HG03457 (cell line): ENCODE results near the gene MAK.
A peak's percentile ranks its signal among the peaks of the same experiment; 100 is the strongest.
"Not testable (repeated sequence)": the region's sequence is repeated elsewhere in the genome, so short reads cannot be mapped to it uniquely, and the experiment has no call there.

Experiments used
- ATAC-seq: cut with Tn5 transposase; IDR thresholded peaks from one replicate; pipeline ENCODE4 v1.9.1; 2021; ENCODE audit warnings: moderate number of reproducible peaks; ENCODE audit not compliant: unreplicated experiment

The MAK gene

GRCh38 chr6:10792101-10792500, 46.2 kb downstream of the MAK start:
- no peak for ATAC-seq

- no peak for ATAC-seq
These were observed 46.7 kb downstream of the MAK start for GRCh38 chr6:10791673-10792072.

GRCh38 chr6:10779076-10779475, 59.3 kb downstream of the MAK start:
- no peak for ATAC-seq

GRCh38 chr6:10778230-10778629, 60.1 kb downstream of the MAK start:
- ATAC-seq: no peak

GRCh38 chr6:10771371-10771894, 66.9 kb downstream of the MAK start:
- ATAC-seq: no peak

GRCh38 chr6:10769419-10769818, 68.9 kb downstream of the MAK start:
- ATAC-seq: no peak

GRCh38 chr6:10763006-10763405, 75.3 kb downstream of the MAK start:
- ATAC-seq: no peak

GRCh38 chr6:10759884-10760329, 78.4 kb downstream of the MAK start:
- no peak for ATAC-seq

- ATAC-seq: no peak
These were observed 79.0 kb downstream of the MAK start for GRCh38 chr6:10759312-10759839.

- no peak for ATAC-seq
These were observed 82.3 kb downstream of the MAK start for GRCh38 chr6:10756085-10756484.

GRCh38 chr6:10751757-10752156, 86.6 kb downstream of the MAK start:
- not testable (repeated sequence) for ATAC-seq

- not testable (repeated sequence) for ATAC-seq
These were observed 87.8 kb downstream of the MAK start for GRCh38 chr6:10750568-10750967.

- ATAC-seq: no peak
These were observed 88.6 kb downstream of the MAK start for GRCh38 chr6:10749734-10750133.

- ATAC-seq: peak; percentile 94
These were observed 90.9 kb downstream of the MAK start, which contains the start of gene TMEM14B for GRCh38 chr6:10747251-10747972. Gene TMEM14B (plus strand): TSS chr6:10747805. CDS start chr6:10749246, 1,441 bp downstream.

- ATAC-seq: no peak
These were observed 91.5 kb downstream of the MAK start for GRCh38 chr6:10746915-10747250.

- no peak for ATAC-seq
These were observed 93.2 kb downstream of the MAK start for GRCh38 chr6:10745116-10745515.

- ATAC-seq: no peak
These were observed 94.8 kb downstream of the MAK start for GRCh38 chr6:10743515-10743914.

GRCh38 chr6:10742251-10742650, 96.1 kb downstream of the MAK start:
- ATAC-seq: no peak

GRCh38 chr6:10741643-10742042, 96.7 kb downstream of the MAK start:
- not testable (repeated sequence) for ATAC-seq

GRCh38 chr6:10740061-10740460, 98.3 kb downstream of the MAK start:
- no peak for ATAC-seq

GRCh38 chr6:10736731-10737130, 101.6 kb downstream of the MAK start:
- no peak for ATAC-seq

GRCh38 chr6:10733863-10734262, 104.5 kb downstream of the MAK start:
- no peak for ATAC-seq
